Mucosa of stomach (tissue), 1 donor: ENCODE results near the gene DOCK4.
"Not testable (repeated sequence)": the region's sequence is repeated elsewhere in the genome, so short reads cannot be mapped to it uniquely, and the experiment has no call there.

Source experiments
- H3K27me3 ChIP-seq: one replicate; pipeline ENCODE4 v1.7.0; 2013; ENCODE audit warnings: mild to moderate bottlenecking, low read length; ENCODE audit not compliant: control insufficient read depth, insufficient read depth
- H3K36me3 ChIP-seq: one replicate; pipeline ENCODE4 v1.7.0; 2013; ENCODE audit warnings: low read length; ENCODE audit not compliant: control insufficient read depth, insufficient read depth
- H3K4me1 ChIP-seq: one replicate; pipeline ENCODE4 v1.7.0; 2013; ENCODE audit warnings: mild to moderate bottlenecking, low read length; ENCODE audit not compliant: control insufficient read depth, insufficient read depth
- H3K4me3 ChIP-seq: one replicate; pipeline ENCODE4 v1.7.0; 2013; ENCODE audit warnings: low read length
- H3K9ac ChIP-seq: one replicate; pipeline ENCODE4 v1.7.0; 2013; ENCODE audit warnings: mild to moderate bottlenecking, low read length, moderate library complexity
- H3K9me3 ChIP-seq: one replicate; pipeline ENCODE4 v1.7.0; 2013; ENCODE audit warnings: mild to moderate bottlenecking, low read length, moderate library complexity; ENCODE audit not compliant: control insufficient read depth
- donor health status: Pancreatic carcinoma.

The DOCK4 gene, protein sequence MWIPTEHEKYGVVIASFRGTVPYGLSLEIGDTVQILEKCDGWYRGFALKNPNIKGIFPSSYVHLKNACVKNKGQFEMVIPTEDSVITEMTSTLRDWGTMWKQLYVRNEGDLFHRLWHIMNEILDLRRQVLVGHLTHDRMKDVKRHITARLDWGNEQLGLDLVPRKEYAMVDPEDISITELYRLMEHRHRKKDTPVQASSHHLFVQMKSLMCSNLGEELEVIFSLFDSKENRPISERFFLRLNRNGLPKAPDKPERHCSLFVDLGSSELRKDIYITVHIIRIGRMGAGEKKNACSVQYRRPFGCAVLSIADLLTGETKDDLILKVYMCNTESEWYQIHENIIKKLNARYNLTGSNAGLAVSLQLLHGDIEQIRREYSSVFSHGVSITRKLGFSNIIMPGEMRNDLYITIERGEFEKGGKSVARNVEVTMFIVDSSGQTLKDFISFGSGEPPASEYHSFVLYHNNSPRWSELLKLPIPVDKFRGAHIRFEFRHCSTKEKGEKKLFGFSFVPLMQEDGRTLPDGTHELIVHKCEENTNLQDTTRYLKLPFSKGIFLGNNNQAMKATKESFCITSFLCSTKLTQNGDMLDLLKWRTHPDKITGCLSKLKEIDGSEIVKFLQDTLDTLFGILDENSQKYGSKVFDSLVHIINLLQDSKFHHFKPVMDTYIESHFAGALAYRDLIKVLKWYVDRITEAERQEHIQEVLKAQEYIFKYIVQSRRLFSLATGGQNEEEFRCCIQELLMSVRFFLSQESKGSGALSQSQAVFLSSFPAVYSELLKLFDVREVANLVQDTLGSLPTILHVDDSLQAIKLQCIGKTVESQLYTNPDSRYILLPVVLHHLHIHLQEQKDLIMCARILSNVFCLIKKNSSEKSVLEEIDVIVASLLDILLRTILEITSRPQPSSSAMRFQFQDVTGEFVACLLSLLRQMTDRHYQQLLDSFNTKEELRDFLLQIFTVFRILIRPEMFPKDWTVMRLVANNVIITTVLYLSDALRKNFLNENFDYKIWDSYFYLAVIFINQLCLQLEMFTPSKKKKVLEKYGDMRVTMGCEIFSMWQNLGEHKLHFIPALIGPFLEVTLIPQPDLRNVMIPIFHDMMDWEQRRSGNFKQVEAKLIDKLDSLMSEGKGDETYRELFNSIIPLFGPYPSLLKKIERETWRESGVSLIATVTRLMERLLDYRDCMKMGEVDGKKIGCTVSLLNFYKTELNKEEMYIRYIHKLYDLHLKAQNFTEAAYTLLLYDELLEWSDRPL (N-terminal part only)

DNA sequence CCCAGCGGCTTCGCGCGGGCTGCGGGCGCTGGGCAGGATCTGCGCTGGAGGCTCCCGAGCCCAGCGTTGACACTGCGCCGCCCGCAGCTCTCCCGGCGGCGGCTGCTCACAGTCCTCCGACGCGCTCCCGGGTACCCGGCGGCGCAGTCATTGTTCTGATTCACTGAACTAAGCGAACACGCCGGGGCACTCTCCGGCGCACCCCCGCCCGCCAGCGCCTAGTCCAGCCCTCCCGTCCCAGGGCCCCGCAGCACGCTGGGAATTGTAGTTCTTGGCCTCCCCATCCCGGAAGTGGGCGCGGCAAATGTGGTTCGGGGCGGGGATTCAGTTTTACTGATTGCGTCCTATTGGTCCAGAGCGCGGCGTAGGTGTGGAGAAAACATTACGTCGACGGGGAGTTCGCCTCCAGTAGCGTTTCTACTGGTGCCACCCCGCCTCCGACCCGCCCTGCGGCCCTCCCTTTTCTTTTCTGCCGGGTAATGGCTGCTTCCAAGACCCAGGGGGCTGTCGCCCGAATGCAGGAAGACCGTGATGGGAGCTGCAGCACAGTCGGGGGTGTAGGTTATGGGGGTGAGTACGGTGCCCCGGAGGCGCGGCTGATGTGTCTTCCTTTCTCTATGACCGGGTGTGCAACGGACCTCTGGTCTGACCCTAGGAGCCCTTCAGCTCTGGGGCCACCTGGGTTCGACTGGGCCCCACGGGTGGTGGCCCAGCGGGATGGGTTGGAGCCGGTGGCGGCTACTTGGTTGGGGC, at the start of gene DOCK4, which contains the start of gene ZNF277:
Gene DOCK4, minus strand, starts transcription at position 162 of the 753 bp plus-strand sequence. CDS start 261 bp downstream, outside the sequence.
Gene ZNF277, plus strand, starts transcription at position 458 of the 753 bp plus-strand sequence. Its CDS starts 22 bp downstream, at position 480.
- H3K4me3 ChIP-seq: peak within 1 kb of the TSS; percentile 98
- H3K27me3 ChIP-seq: peaks cover 27% of the 10 kb centered on the region
- no peaks in the 10 kb centered on the region for H3K36me3 ChIP-seq
- peaks cover 10% of the 10 kb centered on the region for H3K4me1 ChIP-seq
- H3K9ac ChIP-seq: peak within 1 kb of the TSS; percentile 93
- H3K9me3 ChIP-seq: no peaks in the 10 kb centered on the region

- Histone ChIP-seq H3K27me3 (no peaks in the 10 kb centered on the region), H3K4me1 (no peaks in the 10 kb centered on the region), H3K9me3 (no peaks in the 10 kb centered on the region), H3K36me3 (no peaks in the 10 kb centered on the region), H3K4me3 (no peak overlapping the region), H3K9ac (no peak overlapping the region)
Observed at GRCh38 chr7:112255388-112255720, 49.2 kb upstream of the DOCK4 start.

DNA sequence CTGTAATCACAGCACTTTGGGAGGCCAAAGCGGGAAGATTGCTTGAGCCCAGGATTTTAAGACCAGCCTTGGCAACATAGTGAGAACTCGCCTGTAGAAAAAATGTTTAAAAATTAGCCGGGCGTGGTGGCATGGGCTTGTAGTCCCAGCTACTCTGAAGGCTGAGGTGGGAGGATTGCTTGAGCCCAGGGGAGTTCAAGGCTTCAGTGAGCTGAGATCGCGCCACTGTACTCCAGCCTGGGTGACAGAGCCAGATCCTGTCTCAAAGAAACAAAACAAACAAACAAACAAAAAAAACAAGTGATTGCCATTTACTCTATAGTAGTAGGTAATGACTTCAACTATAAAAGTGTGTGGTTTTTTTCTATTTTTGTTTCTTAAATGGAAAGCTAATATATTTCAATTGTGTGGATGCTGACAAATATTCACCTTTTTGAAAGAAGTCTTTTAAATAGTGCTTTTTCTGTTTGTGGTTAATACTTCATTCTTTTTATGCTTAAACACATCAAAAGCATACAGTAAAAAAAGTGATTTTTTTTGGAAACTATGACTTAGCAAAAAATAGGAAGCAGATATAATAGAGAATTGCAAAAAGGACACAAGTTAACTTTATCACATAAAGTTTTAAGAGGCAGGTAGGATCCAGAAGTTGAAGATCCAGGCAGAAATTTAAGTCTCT, 48.6 kb upstream of the DOCK4 start:
- Histone ChIP-seq H3K9ac (no peak overlapping the region), H3K4me3 (no peak overlapping the region), H3K36me3 (no peaks in the 10 kb centered on the region), H3K9me3 (no peaks in the 10 kb centered on the region), H3K4me1 (no peaks in the 10 kb centered on the region), H3K27me3 (no peaks in the 10 kb centered on the region)

DNA sequence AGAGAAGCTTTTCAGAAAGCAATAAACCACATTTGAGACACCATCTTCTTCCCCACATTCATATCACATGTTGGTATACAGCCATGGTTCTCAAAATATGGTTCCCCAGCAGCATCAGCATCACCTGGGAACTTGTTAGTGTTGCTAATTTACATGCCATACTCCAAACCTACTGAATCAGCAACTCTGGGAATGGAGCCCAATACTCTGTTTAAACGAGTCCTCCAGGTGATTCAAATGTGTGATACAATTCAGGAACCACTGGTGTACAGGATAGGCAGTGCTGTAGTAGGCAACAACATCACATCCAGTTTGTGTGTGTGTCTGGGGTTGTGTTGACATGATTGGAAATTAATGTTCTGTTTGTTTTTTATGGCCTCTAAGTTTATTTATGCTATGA, 48.0 kb upstream of the DOCK4 start:
- Histone ChIP-seq H3K36me3 (no peaks in the 10 kb centered on the region), H3K9ac (no peak overlapping the region), H3K9me3 (no peaks in the 10 kb centered on the region), H3K4me3 (no peak overlapping the region), H3K4me1 (no peaks in the 10 kb centered on the region), H3K27me3 (no peaks in the 10 kb centered on the region)

DNA sequence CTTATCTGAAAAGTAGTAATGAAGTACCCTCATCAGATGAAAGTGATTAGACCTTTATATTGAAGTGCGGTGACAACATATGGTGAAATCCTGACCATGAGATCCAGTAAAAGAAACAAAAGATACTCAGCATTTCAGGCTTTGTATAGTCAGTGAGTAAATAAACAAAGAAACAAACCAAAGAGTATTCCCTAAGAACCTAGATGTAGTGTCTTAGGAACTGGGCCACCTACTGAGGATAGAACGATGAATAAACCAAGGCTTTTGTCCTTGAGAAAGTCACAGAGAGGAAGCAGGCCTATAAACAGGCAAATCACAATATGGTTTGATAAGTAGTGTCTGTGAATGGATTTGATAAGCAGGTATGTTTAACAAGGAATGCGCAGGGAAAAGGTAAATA, 46.5 kb upstream of the DOCK4 start:
- Histone ChIP-seq H3K9me3 (no peaks in the 10 kb centered on the region), H3K4me1 (no peaks in the 10 kb centered on the region), H3K36me3 (no peaks in the 10 kb centered on the region), H3K27me3 (no peaks in the 10 kb centered on the region), H3K4me3 (no peak overlapping the region), H3K9ac (no peak overlapping the region)

- Histone ChIP-seq H3K27me3 (no peaks in the 10 kb centered on the region), H3K36me3 (no peaks in the 10 kb centered on the region), H3K4me1 (no peaks in the 10 kb centered on the region), H3K9ac (no peak overlapping the region), H3K4me3 (no peak overlapping the region), H3K9me3 (no peaks in the 10 kb centered on the region)
Observed at GRCh38 chr7:112252141-112252540, 45.9 kb upstream of the DOCK4 start.

GRCh38 chr7:112249967-112250366, 43.8 kb upstream of the DOCK4 start:
- not testable (repeated sequence) for H3K36me3 ChIP-seq, H3K9ac ChIP-seq, H3K27me3 ChIP-seq, H3K9me3 ChIP-seq, H3K4me1 ChIP-seq, H3K4me3 ChIP-seq

DNA sequence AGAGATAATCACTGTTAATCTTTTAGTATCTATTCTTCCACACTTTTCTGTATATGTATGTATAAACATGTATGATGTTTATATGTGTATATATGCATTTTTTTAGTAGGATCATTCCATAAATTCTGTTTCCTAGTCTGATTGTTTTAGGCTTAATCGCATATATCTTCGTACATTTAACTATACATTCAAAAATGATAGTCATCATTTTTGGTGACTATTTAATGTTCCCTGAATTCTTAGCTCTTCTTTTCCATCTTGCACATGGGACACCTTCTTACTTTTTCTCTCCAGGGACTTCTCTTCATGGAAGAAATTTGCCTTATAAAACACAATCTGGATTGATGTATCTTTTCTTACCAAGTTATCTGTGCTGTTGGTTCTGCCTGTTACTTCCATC, 42.4 kb upstream of the DOCK4 start:
- Histone ChIP-seq H3K27me3 (no peaks in the 10 kb centered on the region), H3K9ac (no peak overlapping the region), H3K4me1 (no peaks in the 10 kb centered on the region), H3K36me3 (no peaks in the 10 kb centered on the region), H3K4me3 (no peak overlapping the region), H3K9me3 (no peaks in the 10 kb centered on the region)

GRCh38 chr7:112238852-112239610, 32.8 kb upstream of the DOCK4 start:
- Histone ChIP-seq H3K9me3 (no peaks in the 10 kb centered on the region), H3K9ac (no peak overlapping the region), H3K4me1 (no peaks in the 10 kb centered on the region), H3K4me3 (no peak overlapping the region), H3K36me3 (no peaks in the 10 kb centered on the region), H3K27me3 (no peaks in the 10 kb centered on the region)

DNA sequence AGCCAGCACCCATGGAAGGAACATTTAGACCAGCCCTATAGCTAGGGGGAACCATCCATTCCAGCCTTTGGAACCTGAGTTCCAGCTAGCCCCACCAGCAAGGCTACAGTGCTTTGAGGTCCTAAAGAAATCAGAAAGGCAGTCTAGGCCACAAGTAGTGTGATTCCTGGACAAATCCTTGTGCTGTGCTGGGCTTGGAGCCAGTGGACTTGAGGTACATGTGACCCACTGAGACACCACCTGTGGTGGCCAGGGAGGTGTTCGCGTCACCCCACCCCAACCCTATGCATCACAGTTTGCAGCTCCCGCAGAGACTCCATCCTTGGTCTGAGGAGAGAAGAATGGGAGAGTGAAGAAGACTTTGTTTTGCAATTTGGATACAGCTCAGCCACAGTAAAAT, 32.1 kb upstream of the DOCK4 start:
- H3K4me1 ChIP-seq: peaks cover 2% of the 10 kb centered on the region
- no peak overlapping the region for H3K4me3 ChIP-seq
- H3K27me3 ChIP-seq: no peaks in the 10 kb centered on the region
- H3K9me3 ChIP-seq: no peaks in the 10 kb centered on the region
- H3K36me3 ChIP-seq: no peaks in the 10 kb centered on the region
- H3K9ac ChIP-seq: no peak overlapping the region
